ENCODE measurements around the gene IRS2.

The IRS2 gene

DNA sequence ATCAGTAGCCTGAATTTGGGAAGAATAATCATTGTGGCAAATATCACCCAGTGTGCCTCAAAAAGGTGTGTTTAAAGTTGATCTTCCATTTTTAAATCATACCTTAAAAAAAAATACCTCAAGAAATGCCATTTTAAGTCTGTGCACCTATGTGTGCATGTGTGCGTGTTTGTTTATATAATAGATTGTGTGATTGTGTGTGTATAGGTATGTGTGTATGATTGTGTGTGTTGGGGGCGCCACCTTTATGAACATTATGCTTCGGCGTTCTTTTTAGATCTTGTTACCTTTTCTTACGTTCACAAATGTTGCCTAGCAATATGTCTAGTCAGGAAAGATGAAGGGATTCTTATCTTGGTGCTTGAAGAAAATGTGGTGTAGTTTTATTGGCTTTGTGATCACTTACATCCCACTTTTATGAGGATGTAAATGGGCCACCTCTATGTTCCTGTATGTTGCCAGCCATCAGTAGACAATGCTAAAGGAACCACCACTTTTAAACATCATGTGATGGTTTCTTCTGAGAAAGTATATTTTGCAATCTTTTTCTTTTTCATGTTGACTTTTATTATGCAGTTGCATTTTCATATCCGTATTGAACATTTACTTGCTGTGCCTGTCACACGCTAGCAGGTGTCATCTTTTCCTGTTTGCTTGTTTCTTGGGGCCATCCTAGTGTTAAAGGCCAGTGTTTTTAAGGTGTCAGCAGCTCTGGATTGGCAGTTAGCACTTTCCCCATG, 2.2 kb upstream of the IRS2 start:
- DNase-seq (no peak), ATAC-seq (replicated peaks) (no peak)
- Mint-ChIP-seq H3K27me3 (peaks cover 0 to 5% of the 10 kb centered on the region in 2 donors), H3K9me3 (no peaks in the 10 kb centered on the region), H3K4me3 (no peak overlapping the region), H3K36me3 (no peaks in the 10 kb centered on the region), H3K27ac (no peak overlapping the region), H3K4me1 (peaks cover 2 to 5% of the 10 kb centered on the region in 2 donors)

GRCh38 chr13:109787135-109787954, 962 bp upstream of the IRS2 start:
- Mint-ChIP-seq H3K27me3 (peaks cover 0 to 5% of the 10 kb centered on the region in 2 donors), H3K27ac (peak overlapping the region; percentile 51), H3K4me3 (peak overlapping the region; percentile 88 to 89), H3K4me1 (peaks cover 4 to 5% of the 10 kb centered on the region in 2 donors), H3K36me3 (peaks cover 0 to 5% of the 10 kb centered on the region in 2 donors), H3K9me3 (peaks cover 0 to 1% of the 10 kb centered on the region in 2 donors)
- DNase-seq (no peak), ATAC-seq (replicated peaks) (peak; percentile 1 to 2)

DNA sequence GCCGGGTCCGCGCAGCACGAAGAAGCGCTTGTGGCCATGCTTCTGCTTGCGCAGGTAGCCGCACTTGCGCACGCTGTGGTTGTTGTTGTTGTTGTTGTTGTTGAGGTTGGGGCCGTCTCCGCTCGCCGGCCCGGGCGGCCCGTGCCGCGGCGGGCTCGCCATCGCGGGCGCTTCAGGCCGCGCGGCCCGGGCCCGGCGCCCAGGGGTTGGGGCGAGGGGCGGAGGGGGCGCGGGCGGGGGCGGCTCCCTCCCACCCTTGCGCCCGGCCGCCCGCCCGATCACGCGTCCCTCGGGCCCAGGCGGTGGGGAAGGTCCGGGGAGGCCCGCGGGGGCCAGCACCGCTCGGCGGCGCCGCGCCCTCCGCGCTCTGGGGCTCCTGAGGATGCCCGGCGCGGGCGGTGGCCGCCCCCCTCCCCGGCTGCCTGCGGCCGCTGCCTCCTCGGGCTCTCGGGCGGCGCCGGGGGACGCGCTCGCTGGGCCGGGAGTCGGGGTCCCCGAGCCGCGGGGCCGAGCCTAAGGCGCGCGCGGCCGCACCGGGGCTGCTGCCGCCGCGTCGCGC, 412 bp downstream of the IRS2 start:
- ATAC-seq (replicated peaks) (peak; percentile 40 to 42), DNase-seq (peak; percentile 21)
- Mint-ChIP-seq H3K4me1 (peaks cover 9 to 10% of the 10 kb centered on the region in 2 donors), H3K27me3 (peaks cover 0 to 3% of the 10 kb centered on the region in 2 donors), H3K27ac (no peak overlapping the region), H3K36me3 (peaks cover 0 to 9% of the 10 kb centered on the region in 2 donors), H3K4me3 (peak overlapping the region; percentile 56 to 88), H3K9me3 (peaks cover 0 to 1% of the 10 kb centered on the region in 2 donors)

GRCh38 chr13:109785141-109785891, 1.1 kb downstream of the IRS2 start:
- H3K4me1 Mint-ChIP-seq, result peaks cover 12 to 14% of the 10 kb centered on the region in 2 donors
- DNase-seq, result peak; percentile 30
- H3K9me3 Mint-ChIP-seq, result peaks cover 0 to 1% of the 10 kb centered on the region in 2 donors
- H3K27ac Mint-ChIP-seq, result no peak overlapping the region
- no peak for ATAC-seq (replicated peaks)
- H3K27me3 Mint-ChIP-seq, result no peaks in the 10 kb centered on the region
- H3K4me3 Mint-ChIP-seq, result peak overlapping the region; percentile 56 to 79
- H3K36me3 Mint-ChIP-seq, result peaks cover 0 to 9% of the 10 kb centered on the region in 2 donors

DNA sequence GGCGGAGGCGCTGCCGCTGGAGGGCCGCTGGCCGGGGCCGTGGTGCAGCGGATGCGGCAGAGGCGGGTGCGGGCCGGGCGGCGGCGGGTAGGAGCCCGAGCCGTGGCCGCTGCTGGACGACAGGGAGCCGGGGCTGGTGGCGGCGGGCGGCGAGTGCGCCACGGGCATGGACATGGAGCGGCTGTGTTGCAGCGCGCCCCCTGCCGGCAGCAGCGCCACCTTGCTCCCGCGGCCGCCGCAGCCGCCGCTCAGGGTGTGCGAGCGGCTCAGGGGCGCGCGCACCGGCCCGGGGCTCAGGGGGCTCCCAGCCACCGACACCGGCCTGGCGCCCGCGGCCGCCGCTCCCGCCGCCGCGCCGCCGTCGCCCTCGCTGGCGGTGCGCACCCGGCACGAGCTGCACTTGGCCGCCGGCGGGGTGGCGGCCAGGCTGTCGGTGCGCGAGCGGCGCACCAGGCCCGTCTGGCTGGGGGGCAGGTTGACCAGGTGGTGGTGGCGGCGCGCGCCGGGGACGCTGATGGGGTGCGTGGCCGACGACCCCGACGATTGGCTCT, 1.7 kb downstream of the IRS2 start:
- peaks cover 0 to 9% of the 10 kb centered on the region in 2 donors for H3K36me3 Mint-ChIP-seq
- ATAC-seq (replicated peaks) (peak; percentile 35 to 41), DNase-seq (peak; percentile 46)
- peaks cover 0 to 1% of the 10 kb centered on the region in 2 donors for H3K9me3 Mint-ChIP-seq
- no peaks in the 10 kb centered on the region for H3K27me3 Mint-ChIP-seq
- no peak overlapping the region for H3K27ac Mint-ChIP-seq
- peak overlapping the region; percentile 52 to 61 for H3K4me3 Mint-ChIP-seq
- peaks cover 17 to 21% of the 10 kb centered on the region in 2 donors for H3K4me1 Mint-ChIP-seq

DNA sequence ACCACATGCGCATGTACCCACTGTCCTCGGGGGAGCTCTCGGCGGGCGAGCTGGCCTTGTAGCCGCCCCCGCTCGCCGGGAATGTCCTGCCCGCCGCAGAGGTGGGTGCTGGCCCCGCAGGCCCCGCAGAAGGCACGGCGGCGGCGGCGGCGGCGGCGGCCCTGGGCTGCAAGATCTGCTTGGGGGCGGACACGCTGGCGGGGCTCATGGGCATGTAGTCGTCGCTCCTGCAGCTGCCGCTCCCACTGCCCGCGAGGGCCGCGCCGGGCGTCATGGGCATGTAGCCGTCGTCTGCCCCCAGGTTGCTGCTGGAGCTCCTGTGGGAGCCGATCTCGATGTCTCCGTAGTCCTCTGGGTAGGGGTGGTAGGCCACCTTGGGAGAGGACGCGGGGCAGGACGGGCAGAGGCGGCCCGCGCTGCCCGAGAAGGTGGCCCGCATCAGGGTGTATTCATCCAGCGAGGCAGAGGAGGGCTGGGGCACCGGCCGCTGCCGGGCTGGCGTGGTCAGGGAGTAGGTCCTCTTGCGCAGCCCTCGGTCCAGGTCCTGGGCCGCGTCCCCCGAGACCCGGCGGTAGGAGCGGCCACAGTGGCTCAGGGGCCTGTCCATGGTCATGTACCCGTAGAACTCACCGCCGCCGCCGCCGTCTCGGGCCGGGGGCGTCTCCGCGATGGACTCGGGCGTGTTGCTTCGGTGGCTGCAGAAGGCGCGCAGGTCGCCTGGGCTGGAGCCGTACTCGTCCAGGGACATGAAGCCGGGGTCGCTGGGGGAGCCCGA, 2.4 kb downstream of the IRS2 start:
- DNase-seq, result no peak
- Mint-ChIP-seq H3K9me3 (peaks cover 0 to 1% of the 10 kb centered on the region in 2 donors), H3K27ac (no peak overlapping the region), H3K4me1 (peaks cover 24 to 28% of the 10 kb centered on the region in 2 donors), H3K4me3 (peak overlapping the region in 1 of 2 donors; percentile 14), H3K36me3 (peaks cover 0 to 9% of the 10 kb centered on the region in 2 donors), H3K27me3 (no peaks in the 10 kb centered on the region)
- no peak for ATAC-seq (replicated peaks)

GRCh38 chr13:109783447-109783814, 3.0 kb downstream of the IRS2 start:
- Mint-ChIP-seq H3K9me3 (peaks cover 0 to 1% of the 10 kb centered on the region in 2 donors), H3K4me3 (no peak overlapping the region), H3K36me3 (peaks cover 0 to 9% of the 10 kb centered on the region in 2 donors), H3K27ac (no peak overlapping the region), H3K4me1 (peaks cover 26 to 30% of the 10 kb centered on the region in 2 donors), H3K27me3 (no peaks in the 10 kb centered on the region)
- no peak for DNase-seq
- ATAC-seq (replicated peaks), result no peak

GRCh38 chr13:109782823-109783431, 3.5 kb downstream of the IRS2 start:
- no peak overlapping the region for H3K27ac Mint-ChIP-seq
- peaks cover 29 to 35% of the 10 kb centered on the region in 2 donors for H3K4me1 Mint-ChIP-seq
- peak overlapping the region in 1 of 2 donors; percentile 36 for H3K4me3 Mint-ChIP-seq
- no peaks in the 10 kb centered on the region for H3K27me3 Mint-ChIP-seq
- DNase-seq (no peak), ATAC-seq (replicated peaks) (no peak)
- peaks cover 0 to 9% of the 10 kb centered on the region in 2 donors for H3K36me3 Mint-ChIP-seq
- H3K9me3 Mint-ChIP-seq, result peaks cover 0 to 1% of the 10 kb centered on the region in 2 donors

- Mint-ChIP-seq H3K4me1 (peaks cover 30 to 38% of the 10 kb centered on the region in 2 donors), H3K36me3 (peaks cover 0 to 9% of the 10 kb centered on the region in 2 donors), H3K27ac (no peak overlapping the region), H3K4me3 (no peak overlapping the region), H3K9me3 (peaks cover 0 to 1% of the 10 kb centered on the region in 2 donors), H3K27me3 (no peaks in the 10 kb centered on the region)
- no peak for ATAC-seq (replicated peaks)
- no peak for DNase-seq
Observed at GRCh38 chr13:109782066-109782822, 4.1 kb downstream of the IRS2 start.

DNA sequence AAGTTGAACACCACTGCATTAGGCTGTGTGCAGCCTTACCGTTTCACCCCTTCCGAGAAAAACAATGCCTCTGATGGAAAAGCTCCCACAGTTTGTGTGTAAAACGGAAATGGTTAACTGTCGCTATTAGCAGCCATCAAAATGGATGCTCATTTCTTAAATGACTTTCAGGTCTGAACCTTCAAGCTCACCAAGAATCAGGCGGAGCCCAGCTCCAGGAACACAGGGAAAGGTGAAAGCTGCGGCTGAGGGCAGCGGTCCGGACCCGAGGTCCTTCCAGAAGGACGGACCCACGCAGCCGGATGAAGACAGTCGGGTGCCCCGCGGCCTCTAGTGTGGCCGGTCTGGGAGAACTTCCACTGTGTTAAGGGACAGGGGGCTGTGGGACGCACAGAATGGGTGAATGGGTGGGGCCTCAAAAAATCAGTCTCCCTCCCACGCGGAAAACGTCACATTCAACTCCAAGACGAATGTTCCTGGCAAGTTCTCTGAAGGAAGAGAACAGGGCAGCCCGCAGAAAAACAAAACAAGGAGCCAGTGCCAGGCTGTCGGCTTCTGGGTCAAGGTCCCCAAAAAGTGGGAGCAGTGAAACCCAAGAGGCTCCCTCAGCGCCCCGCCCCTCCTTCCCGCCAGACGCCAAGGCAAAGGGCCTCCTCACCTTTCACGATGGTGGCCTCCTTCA, 4.9 kb downstream of the IRS2 start:
- Mint-ChIP-seq H3K27me3 (no peaks in the 10 kb centered on the region), H3K36me3 (peaks cover 0 to 9% of the 10 kb centered on the region in 2 donors), H3K9me3 (peaks cover 0 to 1% of the 10 kb centered on the region in 2 donors), H3K4me3 (no peak overlapping the region), H3K27ac (no peak overlapping the region), H3K4me1 (peaks cover 33 to 45% of the 10 kb centered on the region in 2 donors)
- DNase-seq (no peak), ATAC-seq (replicated peaks) (no peak)

GRCh38 chr13:109780845-109781383, 5.5 kb downstream of the IRS2 start:
- Mint-ChIP-seq H3K4me3 (peak overlapping the region in 1 of 2 donors; percentile 22), H3K36me3 (peaks cover 0 to 9% of the 10 kb centered on the region in 2 donors), H3K27me3 (no peaks in the 10 kb centered on the region), H3K27ac (no peak overlapping the region), H3K4me1 (peaks cover 33 to 47% of the 10 kb centered on the region in 2 donors), H3K9me3 (peaks cover 0 to 1% of the 10 kb centered on the region in 2 donors)
- no peak for ATAC-seq (replicated peaks)
- no peak for DNase-seq

Measured in stimulated activated naive B cell treated with anti-CD40 and anti-IgM and Interleukin-4, amounts not matched to agents 10 μg/mL and 1 μg/mL and 100 μg/mL, for 72 hours (primary cell).